K562 (cell line): ENCODE results near the gene KNDC1. TPM values are rescaled to one million over a fixed set of nuclear protein-coding genes. Genes with fewer than 3 reads are reported as not detected.

Experiments used
- ATAC-seq: fragments of 200-7000 bp; cut with Tn5 transposase; 3 replicates; pipeline ENCODE4 v1.9.1; 2020; ENCODE audit warnings: moderate library complexity
- BruUV-seq: library from RNA; stranded (reverse); fragments of 400-500 nt; replicated peaks from 2 replicates; lab custom pipeline; 2021; lab: Mats Ljungman, UMichigan
- CTCF ChIA-PET: fragments of 300-600 bp; formaldehyde crosslinking; extraction: SDS; loops from one replicate; lab custom pipeline; 2021; ENCODE audit warnings: low intra/inter-chr PET ratio; lab: Yijun Ruan, JAX
- POLR2A ChIA-PET: fragments of 300-600, 350-650 bp; sonication (Branson Sonifier 250); formaldehyde crosslinking; extraction: SDS; loops from one replicate; lab custom pipeline; 2021; ENCODE audit warnings: antibody characterized with exemption, inconsistent platforms; lab: Yijun Ruan, JAX
- DNase-seq, 4 experiments: peaks; one replicate each; pipeline versions ENCODE4 v3.0.0 to v3.0.0-alpha.2; 2011 to 2018; ENCODE audit warnings: low spot score in 3 of 4, mixed read lengths in 3 of 4; ENCODE audit errors: extremely low read depth in 1 of 4
- FAIRE-seq: peaks from 2 replicates; lab custom pipeline; 2011; peaks lifted over from hg19 to GRCh38; lab: Jason Lieb, UNC
- H2AFZ ChIP-seq: 2 replicates; pipeline ENCODE4 v1.6.0; 2011; ENCODE audit warnings: low read depth, low read length, control low read depth, inconsistent platforms
- H3K27ac ChIP-seq: fragments of 200-600 bp; 3 replicates; pipeline ENCODE4 v1.8.0; 2011; ENCODE audit warnings: low read depth, mild to moderate bottlenecking, control low read depth, inconsistent platforms, low read length, moderate library complexity, mixed read lengths; ENCODE audit errors: extremely low read depth
- H3K27me3 ChIP-seq, 2 experiments: fragments of 300-600 bp in 1 of 2; 2 replicates in 1 of 2; 3 replicates in 1 of 2; pipeline versions ENCODE4 v1.6.0 to v1.8.0; 2011; ENCODE audit warnings: inconsistent platforms in 2 of 2, low read length in 2 of 2, mild to moderate bottlenecking in 1 of 2, mixed read lengths in 1 of 2, moderate library complexity in 1 of 2; ENCODE audit not compliant: control insufficient read depth in 2 of 2, insufficient read depth in 2 of 2
- H3K36me3 ChIP-seq: fragments of 300-600 bp; 3 replicates; pipeline ENCODE4 v1.8.0; 2011; ENCODE audit warnings: mild to moderate bottlenecking, low read length, inconsistent platforms; ENCODE audit not compliant: control insufficient read depth, insufficient read depth
- H3K4me1 ChIP-seq, 2 experiments: fragments of 200-600 bp in 1 of 2; replicated peaks in 1 of 2; 2 replicates in 1 of 2; 3 replicates in 1 of 2; pipeline versions ENCODE4 v1.5.1 to v1.8.0; 2011; ENCODE audit warnings: inconsistent platforms in 2 of 2, low read length in 2 of 2, mild to moderate bottlenecking in 1 of 2, mixed read lengths in 1 of 2, moderate library complexity in 1 of 2; ENCODE audit not compliant: control insufficient read depth in 2 of 2, insufficient read depth in 2 of 2
- H3K4me2 ChIP-seq: 2 replicates; pipeline ENCODE4 v1.6.1; 2011; ENCODE audit warnings: low read length, control low read depth, inconsistent platforms, mixed read lengths; ENCODE audit not compliant: insufficient read depth
- H3K4me3 ChIP-seq: fragments of 200-600 bp; sonication (generic), shearing (Covaris generic); 2 replicates; pipeline ENCODE4 v1.5.1; 2016; ENCODE audit warnings: control low read depth, inconsistent platforms
- H3K79me2 ChIP-seq: fragments of 200-600 bp; 3 replicates; pipeline ENCODE4 v1.8.0; 2011; ENCODE audit warnings: low read length, inconsistent platforms; ENCODE audit not compliant: control insufficient read depth, insufficient read depth
- H3K9ac ChIP-seq, 2 experiments: 2 replicates each; pipeline versions ENCODE4 v1.6.0 to v1.6.1; 2011; ENCODE audit warnings: low read depth in 2 of 2, low read length in 2 of 2, control low read depth in 1 of 2, inconsistent platforms in 1 of 2, mild to moderate bottlenecking in 1 of 2, mixed read lengths in 1 of 2; ENCODE audit not compliant: insufficient read depth in 1 of 2
- H3K9me1 ChIP-seq: one replicate; pipeline ENCODE4 v1.6.0; 2011; ENCODE audit warnings: inconsistent platforms, mild to moderate bottlenecking, low read length, moderate library complexity; ENCODE audit not compliant: control insufficient read depth, insufficient read depth
- H3K9me3 ChIP-seq: replicated peaks from 2 replicates; pipeline ENCODE4 v1.5.1; 2011; ENCODE audit warnings: low read depth, low read length, inconsistent platforms; ENCODE audit not compliant: control insufficient read depth, insufficient read depth
- H4K20me1 ChIP-seq: replicated peaks from 2 replicates; pipeline ENCODE4 v1.6.1; 2011; ENCODE audit warnings: low read length, inconsistent platforms, mixed read lengths; ENCODE audit not compliant: control insufficient read depth, insufficient read depth
- ARID2 ChIP-seq: fragments of 450-650 bp; IDR thresholded peaks from 2 replicates; pipeline ENCODE4 v1.6.1; 2017; ENCODE audit warnings: antibody characterized with exemption, mild to moderate bottlenecking
- CBX8 ChIP-seq: fragments of 200-600 bp; sonication (generic); IDR thresholded peaks from 2 replicates; pipeline ENCODE4 v1.6.1; 2012; ENCODE audit warnings: borderline replicate concordance, mixed run types, low read depth, mild to moderate bottlenecking, moderate library complexity, mixed read lengths, low read length, control low read depth, inconsistent platforms; ENCODE audit not compliant: poor library complexity, severe bottlenecking; ENCODE audit errors: extremely low read depth
- CC2D1A ChIP-seq: fragments of 450-650 bp; IDR thresholded peaks from 2 replicates; pipeline ENCODE4 v1.6.1; 2017; ENCODE audit warnings: mild to moderate bottlenecking
- DDX20 ChIP-seq: fragments of 450-650 bp; IDR thresholded peaks from 2 replicates; pipeline ENCODE4 v1.6.1; 2016; ENCODE audit warnings: missing genetic modification characterization, low read depth, mild to moderate bottlenecking, missing compliant biosample characterization, moderate library complexity
- EP300 ChIP-seq: IDR thresholded peaks from 2 replicates; pipeline ENCODE4 v1.6.1; 2012; ENCODE audit warnings: low read length, improper control_type of control experiment
- ESRRA ChIP-seq: fragments of 450-650 bp; IDR thresholded peaks from 2 replicates; pipeline ENCODE4 v1.6.1; 2014; ENCODE audit warnings: low read depth, mild to moderate bottlenecking, moderate library complexity, borderline replicate concordance
- ETS2 ChIP-seq: IDR thresholded peaks from 2 replicates; pipeline ENCODE4 v1.6.1; 2016; ENCODE audit warnings: borderline replicate concordance, missing genetic modification characterization, mild to moderate bottlenecking, moderate library complexity, missing compliant biosample characterization; ENCODE audit not compliant: poor library complexity, severe bottlenecking
- HDAC1 ChIP-seq, 2 experiments: fragments of 450-650 bp; IDR thresholded peaks; 2 replicates each; pipeline ENCODE4 v1.6.1; 2016 to 2017; ENCODE audit warnings: inconsistent platforms in 1 of 2, mild to moderate bottlenecking in 1 of 2, moderate library complexity in 1 of 2
- KDM5B ChIP-seq: fragments of 200-600 bp; sonication (generic); IDR thresholded peaks from 2 replicates; pipeline ENCODE4 v1.6.1; 2012; ENCODE audit warnings: low read depth, mild to moderate bottlenecking, moderate library complexity, low read length, control low read depth, inconsistent platforms; ENCODE audit not compliant: insufficient replicate concordance
- LARP7 ChIP-seq: fragments of 450-650 bp; IDR thresholded peaks from 2 replicates; pipeline ENCODE4 v1.6.1; 2016
- MAFK ChIP-seq: IDR thresholded peaks from 2 replicates; pipeline ENCODE4 v1.6.1; 2011; ENCODE audit warnings: low read length, improper control_type of control experiment
- MTA2 ChIP-seq: fragments of 450-650 bp; IDR thresholded peaks from 2 replicates; pipeline ENCODE4 v1.6.1; 2016; ENCODE audit warnings: low read depth
- NFIC ChIP-seq: fragments of 450-650 bp; IDR thresholded peaks from 2 replicates; pipeline ENCODE4 v1.6.1; 2017; ENCODE audit warnings: mild to moderate bottlenecking, inconsistent platforms
- NFRKB ChIP-seq: fragments of 450-650 bp; IDR thresholded peaks from 2 replicates; pipeline ENCODE4 v1.6.1; 2016; ENCODE audit warnings: low read depth
- ZBTB12 ChIP-seq: fragments of 250-450 bp; sonication (Bioruptor Pico); IDR thresholded peaks from 2 replicates; pipeline ENCODE4 v1.4.0; 2020
- ZNF253 ChIP-seq: fragments of 250-450 bp; sonication (Bioruptor Pico); conservative IDR thresholded peaks from 2 replicates; pipeline ENCODE4 v1.6.1; 2021; ENCODE audit warnings: mild to moderate bottlenecking
- WGBS: fragments of 100-300 bp; shearing (Covaris generic); methylation state at CpG from one replicate; pipeline ENCODE4 v1.1.6; 2016; ENCODE audit warnings: low coverage, mixed read lengths; ENCODE audit not compliant: insufficient coverage; ENCODE audit errors: missing lambda C conversion rate; 5-methylcytosine and 5-hydroxymethylcytosine counted together
- in situ Hi-C: fragments of 300-500 bp; cut with MboI; formaldehyde crosslinking; loops from 4 replicates; pipeline ENCODE4 v1.15.0; 2018; ENCODE audit warnings: inconsistent platforms, mixed read lengths
- intact Hi-C: fragments of 100-400 bp; cut with micrococcal nuclease; formaldehyde crosslinking; loops from 2 replicates; pipeline ENCODE4 v1.14.2; 2022
- polyA plus RNA-seq, 8 experiments: library from polyadenylated mRNA; depleted of rRNA in 4 of 8; stranded (reverse) in 5 of 8; unstranded in 3 of 8; fragments of >200 nt; fragmentation: Nextera tagmentation in 2 of 8; fragmentation: Illumina TruSeq in 1 of 8; extraction: Ambion mirVana in 2 of 8; extraction: Trizol in 1 of 8; gene quantifications; 2 replicates each; pipeline versions ENCODE4 v1.2.1 to v1.2.3, GENCODE V29; 2011 to 2014; ENCODE audit warnings: inconsistent platforms in 1 of 8, missing spikeins in 1 of 8
- total RNA-seq, 7 experiments: library from RNA; depleted of rRNA in 6 of 7; stranded (reverse); fragments of >200 nt in 6 of 7; fragmentation: Illumina TruSeq in 2 of 7; extraction: Trizol in 2 of 7; gene quantifications; 2 replicates each; pipeline versions ENCODE4 v1.2.1 to v1.2.3, GENCODE V29; 2011 to 2021; ENCODE audit warnings: low replicate concordance in 1 of 7
- TF ChIP-seq, protein P1 (sequence below): fragments of 200-800 bp; sonication (Bioruptor generic); IDR thresholded peaks from 2 replicates; pipeline ENCODE4 v1.6.1; 2017; ENCODE audit warnings: missing genetic modification characterization, missing compliant biosample characterization

The KNDC1 gene
- total and polyA plus RNA-seq, 9 of the 15 experiments (the other 6 are each of a cell fraction or from before 2014, with no cell fraction given), result 0.07 to 0.26 (median 0.11) TPM; not detected in 6

DNA sequence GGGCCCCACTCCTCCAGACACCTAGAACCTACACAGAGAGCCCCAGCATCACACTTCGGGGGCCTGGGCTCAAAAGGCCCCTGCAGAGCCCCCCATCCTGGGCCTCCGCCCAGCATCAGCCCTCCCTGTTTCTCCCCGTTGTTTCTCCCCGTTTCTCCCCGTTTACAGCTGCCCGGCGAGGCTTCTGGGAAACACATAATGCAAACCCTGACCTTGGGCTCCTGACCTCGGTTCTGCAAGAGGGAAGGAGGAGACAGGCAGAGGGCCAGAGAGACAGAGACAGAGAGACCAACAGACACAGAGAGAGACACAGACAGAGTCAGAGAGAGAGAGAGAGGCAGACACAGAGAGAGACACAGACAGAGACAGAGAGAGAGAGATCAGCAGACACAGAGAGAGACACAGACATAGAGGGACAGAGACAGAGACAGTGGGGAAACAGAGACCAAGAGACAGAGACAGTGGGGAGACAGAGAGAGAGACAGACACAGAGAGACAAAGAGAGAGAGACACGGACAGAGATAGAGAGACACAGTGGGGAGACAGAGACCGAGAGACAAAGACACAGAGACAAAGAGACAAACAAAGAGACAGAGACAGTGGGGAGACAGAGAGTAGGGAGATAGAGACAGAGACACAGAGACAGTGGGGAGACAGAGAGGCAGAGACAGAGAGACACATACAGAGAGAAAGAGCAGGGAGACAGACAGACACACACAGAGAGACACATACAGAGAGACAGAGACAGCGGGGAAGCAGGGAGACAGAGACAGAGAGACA, 90.1 kb downstream of the KNDC1 start:
- no TSS peak for BruUV-seq
- Histone ChIP-seq H3K36me3 (no peaks in the 10 kb centered on the region), H2AFZ (peak overlapping the region; percentile 81), H3K9me1 (no peaks in the 10 kb centered on the region), H3K4me1 (peaks cover 28 to 78% of the 10 kb centered on the region in 2 experiments), H3K4me3 (no peak overlapping the region), H3K27me3 (no peaks in the 10 kb centered on the region; a peak in 1 of 5 replicates), H3K79me2 (no peaks in the 10 kb centered on the region), H3K9ac (peak overlapping the region in 1 of 2 experiments; percentile 61; a peak in 1 of 4 replicates), H3K27ac (no peak overlapping the region), H4K20me1 (no peaks in the 10 kb centered on the region), H3K4me2 (no peak overlapping the region), H3K9me3 (no peaks in the 10 kb centered on the region)
- no peak for ATAC-seq
- ChIA-PET POLR2A (interaction anchor here (0.6 kb wide), 1 partner anchor 22 kb away, joined by 3 read pairs; no protein-coding TSS in a partner anchor), CTCF (no interaction called here)
- 10% methylated on average over 2 of the region's 11 CpGs for WGBS
- in situ Hi-C loops (loop anchor here (5.0 kb wide), 2 partner anchors 57 to 103 kb away; partner anchors contain the start of genes TUBGCP2 and ZNF511), intact Hi-C loops (loop anchor here (5.0 kb wide), 1 partner anchor 108 kb away; no protein-coding TSS in a partner anchor)
- no peak for DNase-seq
- FAIRE-seq, result peak; percentile 72
- TF ChIP-seq, protein P1, sequence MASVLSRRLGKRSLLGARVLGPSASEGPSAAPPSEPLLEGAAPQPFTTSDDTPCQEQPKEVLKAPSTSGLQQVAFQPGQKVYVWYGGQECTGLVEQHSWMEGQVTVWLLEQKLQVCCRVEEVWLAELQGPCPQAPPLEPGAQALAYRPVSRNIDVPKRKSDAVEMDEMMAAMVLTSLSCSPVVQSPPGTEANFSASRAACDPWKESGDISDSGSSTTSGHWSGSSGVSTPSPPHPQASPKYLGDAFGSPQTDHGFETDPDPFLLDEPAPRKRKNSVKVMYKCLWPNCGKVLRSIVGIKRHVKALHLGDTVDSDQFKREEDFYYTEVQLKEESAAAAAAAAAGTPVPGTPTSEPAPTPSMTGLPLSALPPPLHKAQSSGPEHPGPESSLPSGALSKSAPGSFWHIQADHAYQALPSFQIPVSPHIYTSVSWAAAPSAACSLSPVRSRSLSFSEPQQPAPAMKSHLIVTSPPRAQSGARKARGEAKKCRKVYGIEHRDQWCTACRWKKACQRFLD (CRISPR knock-in tag), result no peak
- no peak for TF ChIP-seq ZBTB12 (CRISPR knock-in tag)
- no peak for TF ChIP-seq MAFK
- TF ChIP-seq ETS2 (tag), result no peak
- TF ChIP-seq NFRKB, result no peak
- peak in 1 of 2 experiments; percentile 35; a peak in 2 of 4 replicates for TF ChIP-seq HDAC1 (IDR thresholded peaks at IDR 0.05)
- 0 out of 2 replicates have a peak, but pooled peaks have one; percentile 15 for TF ChIP-seq NFIC
- no peak for TF ChIP-seq ZNF253
- TF ChIP-seq KDM5B, result no peak
- 0 out of 2 replicates have a peak, but pooled peaks have one; percentile 25 for TF ChIP-seq CC2D1A
- TF ChIP-seq ESRRA, result 0 out of 2 replicates have a peak, but pooled peaks have one; percentile 17
- no peak for TF ChIP-seq DDX20 (tag)
- no peak for TF ChIP-seq CBX8
- 0 out of 2 replicates have a peak, but pooled peaks have one; percentile 33 for TF ChIP-seq LARP7
- peak; percentile 10; the same call in 1 of the 2 replicates for TF ChIP-seq MTA2
- TF ChIP-seq EP300, result no peak
- TF ChIP-seq ARID2, result 0 out of 2 replicates have a peak, but pooled peaks have one; percentile 29
